Caco-2 (cell line): Measurements from ENCODE around the gene HTRA2. TPM values are rescaled to one million over a fixed set of nuclear protein-coding genes. Genes with fewer than 3 reads are reported as not detected.

Source experiments
- BruUV-seq: library from RNA; stranded (reverse); fragments of 400-500 nt; replicated peaks from 2 replicates; lab custom pipeline; 2021; lab: Mats Ljungman, UMichigan
- CTCF ChIA-PET: fragments of 300-600 bp; sonication (Branson Sonifier 250); formaldehyde crosslinking; loops from one replicate; lab custom pipeline; 2022; ENCODE audit warnings: antibody characterized with exemption; lab: Charles Lee
- POLR2A ChIA-PET: fragments of 300-600 bp; sonication (Branson Sonifier 250); formaldehyde crosslinking; loops from one replicate; lab custom pipeline; 2022; ENCODE audit warnings: antibody characterized with exemption; lab: Charles Lee
- DNase-seq, 2 experiments: peaks; one replicate each; pipeline versions ENCODE4 v3.0.0 to v3.0.0-alpha.2; 2020 to 2022
- H3K27me3 ChIP-seq: replicated peaks from 2 replicates; pipeline ENCODE4 v1.6.0; 2011; ENCODE audit warnings: low read length; ENCODE audit not compliant: control insufficient read depth, insufficient read depth
- H3K36me3 ChIP-seq: 2 replicates; pipeline ENCODE4 v1.5.1; 2011; ENCODE audit warnings: low read length; ENCODE audit not compliant: control insufficient read depth, insufficient read depth
- H3K4me1 ChIP-seq: fragments of 250-450 bp; sonication (Bioruptor Pico); 2 replicates; pipeline ENCODE4 v1.5.1; 2020; ENCODE audit warnings: mild to moderate bottlenecking
- H3K4me3 ChIP-seq: 2 replicates; pipeline ENCODE4 v1.5.1; 2011; ENCODE audit warnings: low read depth, mild to moderate bottlenecking, control low read depth, low read length
- H3K9me3 ChIP-seq: fragments of 250-450 bp; sonication (Bioruptor Pico); 2 replicates; pipeline ENCODE4 v1.5.1; 2020; ENCODE audit warnings: mild to moderate bottlenecking, moderate library complexity
- H3K27ac Mint-ChIP-seq: one replicate; pipeline ENCODE4 v1.8.0; 2022; ENCODE audit warnings: mixed read lengths; ENCODE audit not compliant: unreplicated experiment
- H3K27me3 Mint-ChIP-seq: one replicate; pipeline ENCODE4 v1.8.0; 2022; ENCODE audit warnings: mixed read lengths; ENCODE audit not compliant: insufficient read depth, unreplicated experiment
- H3K36me3 Mint-ChIP-seq: one replicate; pipeline ENCODE4 v1.8.0; 2022; ENCODE audit warnings: mild to moderate bottlenecking, mixed read lengths; ENCODE audit not compliant: insufficient read depth, unreplicated experiment
- H3K4me1 Mint-ChIP-seq: one replicate; pipeline ENCODE4 v1.8.0; 2022; ENCODE audit warnings: low read depth, mixed read lengths; ENCODE audit not compliant: unreplicated experiment
- H3K4me3 Mint-ChIP-seq: one replicate; pipeline ENCODE4 v1.8.0; 2022; ENCODE audit warnings: mild to moderate bottlenecking, moderate library complexity, mixed read lengths; ENCODE audit not compliant: unreplicated experiment
- H3K9me3 Mint-ChIP-seq: one replicate; pipeline ENCODE4 v1.8.0; 2022; ENCODE audit warnings: mixed read lengths; ENCODE audit not compliant: unreplicated experiment
- intact Hi-C: fragments of 100-400 bp; cut with micrococcal nuclease; formaldehyde crosslinking; loops from one replicate; pipeline ENCODE4 v1.10.0; 2022; ENCODE audit not compliant: unreplicated experiment
- total RNA-seq: library from RNA; stranded (reverse); gene quantifications from 2 replicates; pipeline ENCODE4 v1.2.3, GENCODE V29; 2022
- TF ChIP-seq, protein P1 (sequence below), 2 experiments: fragments of 200-600 bp in 1 of 2; IDR thresholded peaks; 1 replicate in 1 of 2; 2 replicates in 1 of 2; pipeline versions ENCODE4 v1.5.1 to v1.8.0; 2011 to 2022; ENCODE audit warnings: antibody characterized with exemption in 1 of 2, control low read depth in 1 of 2, inconsistent platforms in 1 of 2, low read depth in 1 of 2, low read length in 1 of 2, mild to moderate bottlenecking in 1 of 2, moderate library complexity in 1 of 2; ENCODE audit not compliant: insufficient read depth in 1 of 2, severe bottlenecking in 1 of 2, unreplicated experiment in 1 of 2

HTRA2 gene
- total RNA-seq, 1 experiment from 2014 or later = 27.3 TPM

DNA sequence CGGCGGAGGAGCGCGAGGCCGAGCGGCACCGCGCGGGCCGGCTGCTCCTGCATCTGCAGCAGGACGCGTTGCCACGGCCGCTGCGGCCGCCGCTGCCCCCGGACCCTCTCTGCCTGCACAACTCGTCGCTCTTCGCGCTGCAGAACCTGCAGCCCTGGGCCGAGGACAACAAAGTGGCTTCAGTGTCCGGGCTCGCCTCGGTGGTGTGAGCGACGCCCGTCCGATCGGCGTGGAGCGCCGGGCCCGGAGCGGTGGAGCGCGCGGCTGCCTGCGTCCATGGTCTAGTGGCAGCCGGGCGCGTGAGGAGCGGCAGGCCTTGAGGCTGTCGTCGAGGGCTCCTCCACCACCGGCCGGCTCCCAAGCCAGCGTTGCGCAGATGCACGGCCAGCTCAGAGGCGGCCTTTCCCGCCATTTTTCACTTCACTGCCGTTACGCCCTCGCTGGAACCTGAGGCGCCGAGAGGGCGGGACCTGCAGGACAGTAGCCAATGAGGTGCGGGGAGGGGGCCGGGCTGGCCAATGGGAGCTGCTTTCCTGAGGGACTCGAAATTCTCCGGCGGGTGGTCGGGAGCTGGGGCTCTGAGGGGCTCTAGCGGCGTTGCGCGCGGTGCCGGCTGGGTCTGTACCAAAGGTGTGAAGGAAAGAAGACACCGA is 13.6 kb upstream of the HTRA2 start:
- Histone ChIP-seq H3K4me1 (no peaks in the 10 kb centered on the region), H3K36me3 (no peaks in the 10 kb centered on the region), H3K27me3 (no peaks in the 10 kb centered on the region), H3K9me3 (no peaks in the 10 kb centered on the region), H3K4me3 (peak overlapping the region; percentile 60)
- BruUV-seq = no TSS peak
- Mint-ChIP-seq H3K9me3 (no peaks in the 10 kb centered on the region), H3K36me3 (no peaks in the 10 kb centered on the region), H3K4me1 (no peaks in the 10 kb centered on the region), H3K27ac (peak overlapping the region; percentile 2), H3K4me3 (peak overlapping the region; percentile 72), H3K27me3 (peaks cover 8% of the 10 kb centered on the region)
- intact Hi-C loops = loop anchor here (1.0 kb wide), 1 partner anchor 13 kb away; the partner anchor contains the start of genes AUP1 and HTRA2
- POLR2A ChIA-PET = interaction anchor here (0.8 to 1.1 kb wide), 2 partner anchors 14 to 22 kb away, joined by 3 to 5 read pairs; partner anchors contain the start of gene HTRA2
- CTCF ChIA-PET = interaction anchor here (0.9 to 1.0 kb wide), 2 partner anchors 13 to 34 kb away, joined by 3 read pairs; partner anchors contain the start of genes CCDC142 and TTC31
- TF ChIP-seq, protein P1, sequence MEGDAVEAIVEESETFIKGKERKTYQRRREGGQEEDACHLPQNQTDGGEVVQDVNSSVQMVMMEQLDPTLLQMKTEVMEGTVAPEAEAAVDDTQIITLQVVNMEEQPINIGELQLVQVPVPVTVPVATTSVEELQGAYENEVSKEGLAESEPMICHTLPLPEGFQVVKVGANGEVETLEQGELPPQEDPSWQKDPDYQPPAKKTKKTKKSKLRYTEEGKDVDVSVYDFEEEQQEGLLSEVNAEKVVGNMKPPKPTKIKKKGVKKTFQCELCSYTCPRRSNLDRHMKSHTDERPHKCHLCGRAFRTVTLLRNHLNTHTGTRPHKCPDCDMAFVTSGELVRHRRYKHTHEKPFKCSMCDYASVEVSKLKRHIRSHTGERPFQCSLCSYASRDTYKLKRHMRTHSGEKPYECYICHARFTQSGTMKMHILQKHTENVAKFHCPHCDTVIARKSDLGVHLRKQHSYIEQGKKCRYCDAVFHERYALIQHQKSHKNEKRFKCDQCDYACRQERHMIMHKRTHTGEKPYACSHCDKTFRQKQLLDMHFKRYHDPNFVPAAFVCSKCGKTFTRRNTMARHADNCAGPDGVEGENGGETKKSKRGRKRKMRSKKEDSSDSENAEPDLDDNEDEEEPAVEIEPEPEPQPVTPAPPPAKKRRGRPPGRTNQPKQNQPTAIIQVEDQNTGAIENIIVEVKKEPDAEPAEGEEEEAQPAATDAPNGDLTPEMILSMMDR (IDR thresholded peaks at IDR 0.05; ENCODE audit: insufficient read depth in 1 of 2, low read depth in 1 of 2, low read length in 1 of 2, severe bottlenecking in 1 of 2, unreplicated experiment in 1 of 2) = no peak
- DNase-seq = peak; percentile 81 to 87

DNA sequence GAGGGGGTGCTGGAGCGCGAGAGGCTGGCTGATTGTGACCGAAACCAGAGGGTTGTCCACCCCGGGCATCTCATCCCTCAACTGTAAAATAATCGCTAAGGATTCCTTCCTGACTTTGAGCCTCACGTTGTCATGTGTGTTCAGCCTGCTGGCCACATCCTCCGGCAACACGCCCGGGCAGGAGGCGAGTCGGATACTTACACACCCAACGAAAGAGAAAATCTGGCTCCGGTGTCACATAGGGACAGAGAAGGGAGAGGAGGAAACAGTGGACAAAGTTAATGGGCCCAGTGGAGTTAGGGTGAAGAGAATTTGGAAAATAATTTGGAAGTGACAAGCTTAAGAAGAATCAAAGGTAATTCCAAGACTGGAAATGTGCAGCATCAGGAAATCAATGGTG is 13.1 kb upstream of the HTRA2 start:
- TF ChIP-seq, protein P1 (IDR thresholded peaks at IDR 0.05; ENCODE audit: insufficient read depth in 1 of 2, low read depth in 1 of 2, low read length in 1 of 2, severe bottlenecking in 1 of 2, unreplicated experiment in 1 of 2) = no peak
- Mint-ChIP-seq H3K4me1 (no peaks in the 10 kb centered on the region), H3K9me3 (no peaks in the 10 kb centered on the region), H3K36me3 (no peaks in the 10 kb centered on the region), H3K4me3 (peak overlapping the region; percentile 72), H3K27me3 (peaks cover 8% of the 10 kb centered on the region), H3K27ac (peak overlapping the region; percentile 2)
- DNase-seq = no peak
- CTCF ChIA-PET = interaction anchor here (0.9 to 1.0 kb wide), 2 partner anchors 13 to 34 kb away, joined by 3 read pairs; partner anchors contain the start of genes CCDC142 and TTC31
- POLR2A ChIA-PET = interaction anchor here (0.8 to 1.1 kb wide), 2 partner anchors 13 to 21 kb away, joined by 3 to 5 read pairs; partner anchors contain the start of gene HTRA2
- intact Hi-C loops = loop anchor here (1.0 kb wide), 1 partner anchor 13 kb away; the partner anchor contains the start of genes AUP1 and HTRA2
- BruUV-seq = TSS peak; percentile 41
- Histone ChIP-seq H3K4me3 (peak overlapping the region; percentile 60), H3K4me1 (no peaks in the 10 kb centered on the region), H3K9me3 (no peaks in the 10 kb centered on the region), H3K27me3 (no peaks in the 10 kb centered on the region), H3K36me3 (no peaks in the 10 kb centered on the region)

DNA sequence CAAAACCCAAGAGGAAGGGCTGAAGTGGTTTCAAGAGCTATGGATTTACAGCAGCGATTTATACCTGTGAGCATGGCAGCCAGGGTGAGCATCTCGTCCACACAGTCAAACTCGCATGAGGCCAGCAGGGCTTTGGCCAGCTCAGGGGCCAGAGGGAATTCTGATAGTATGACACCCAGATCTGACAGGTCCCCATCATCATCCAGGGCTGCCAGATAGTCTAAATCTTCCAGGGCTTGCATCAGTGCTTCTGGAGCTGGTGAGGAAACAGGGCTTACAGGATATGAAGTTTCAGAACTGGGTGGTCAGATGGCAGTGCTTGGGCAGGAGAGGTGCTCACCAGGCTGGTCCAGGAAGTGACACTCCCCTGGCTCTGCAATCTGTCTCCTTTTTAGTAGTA is 7.2 kb upstream of the HTRA2 start:
- no peaks in the 10 kb centered on the region for H3K27me3 ChIP-seq
- H3K27ac Mint-ChIP-seq = no peak overlapping the region
- H3K27me3 Mint-ChIP-seq = peaks cover 7% of the 10 kb centered on the region
- H3K9me3 ChIP-seq = no peaks in the 10 kb centered on the region
- peaks cover 16% of the 10 kb centered on the region for H3K36me3 Mint-ChIP-seq
- CTCF ChIA-PET = no interaction called here
- no peaks in the 10 kb centered on the region for H3K4me1 Mint-ChIP-seq
- H3K4me1 ChIP-seq = no peaks in the 10 kb centered on the region
- no peak for DNase-seq
- BruUV-seq = no TSS peak
- POLR2A ChIA-PET = interaction anchor here (0.5 kb wide), 1 partner anchor 12 kb away, joined by 3 read pairs; no protein-coding TSS in a partner anchor
- H3K9me3 Mint-ChIP-seq = no peaks in the 10 kb centered on the region
- TF ChIP-seq, protein P1 (IDR thresholded peaks at IDR 0.05; ENCODE audit: insufficient read depth in 1 of 2, low read depth in 1 of 2, low read length in 1 of 2, severe bottlenecking in 1 of 2, unreplicated experiment in 1 of 2) = no peak
- no peak overlapping the region for H3K4me3 Mint-ChIP-seq
- intact Hi-C loops = no loop called here
- peaks cover 9% of the 10 kb centered on the region for H3K36me3 ChIP-seq
- H3K4me3 ChIP-seq = no peak overlapping the region
